IMR-90 (cell line): ENCODE results near the gene CRTC1. TPM values are rescaled to one million over a fixed set of nuclear protein-coding genes. Genes with fewer than 3 reads are reported as not detected.
A peak's percentile ranks its signal among the peaks of the same experiment; 100 is the strongest.

ENCODE experiments used
- ATAC-seq: fragments of 200-7000 bp; cut with Tn5 transposase; 2 replicates; pipeline ENCODE4 v1.9.1; 2020; ENCODE audit warnings: low read depth, mild to moderate bottlenecking, moderate library complexity
- BruUV-seq: library from RNA; stranded (reverse); fragments of 400-500 nt; replicated peaks from 2 replicates; lab custom pipeline; 2021; lab: Mats Ljungman, UMichigan
- CTCF ChIA-PET: fragments of 300-600 bp; formaldehyde crosslinking; extraction: SDS; loops from one replicate; lab custom pipeline; 2021; ENCODE audit warnings: antibody characterized with exemption; lab: Yijun Ruan, JAX
- POLR2A ChIA-PET: fragments of 300-600 bp; sonication (Branson Sonifier 250); formaldehyde crosslinking; loops from one replicate; lab custom pipeline; 2022; ENCODE audit warnings: antibody characterized with exemption; ENCODE audit not compliant: unreplicated experiment; lab: Charles Lee
- DNase-seq: peaks from one replicate; pipeline ENCODE4 v3.0.0; 2013
- H2AFZ ChIP-seq: replicated peaks from 2 replicates; pipeline ENCODE3; 2013; ENCODE audit warnings: low read length, mild to moderate bottlenecking; ENCODE audit not compliant: poor library complexity
- H2AK5ac ChIP-seq: 2 replicates; pipeline ENCODE4 v1.6.1; 2013; ENCODE audit warnings: low read depth, low read length, inconsistent platforms
- H2AK9ac ChIP-seq: replicated peaks from 2 replicates; pipeline ENCODE3; 2013; ENCODE audit warnings: mild to moderate bottlenecking, low read depth, low read length, moderate library complexity; ENCODE audit not compliant: poor library complexity
- H2BK120ac ChIP-seq: 2 replicates; pipeline ENCODE4 v1.6.1; 2013; ENCODE audit warnings: low read depth, low read length, inconsistent platforms
- H2BK15ac ChIP-seq: 3 replicates; pipeline ENCODE4 v1.6.1; 2013; ENCODE audit warnings: low read depth, low read length, inconsistent platforms
- H2BK20ac ChIP-seq: 2 replicates; pipeline ENCODE4 v1.6.1; 2013; ENCODE audit warnings: low read depth, mild to moderate bottlenecking, inconsistent platforms, low read length, moderate library complexity
- H2BK5ac ChIP-seq: 2 replicates; pipeline ENCODE4 v1.6.1; 2013; ENCODE audit warnings: mild to moderate bottlenecking, low read depth, low read length, inconsistent platforms; ENCODE audit not compliant: poor library complexity, severe bottlenecking
- H3K14ac ChIP-seq: replicated peaks from 2 replicates; pipeline ENCODE4 v1.6.1; 2013; ENCODE audit warnings: low read depth, low read length, inconsistent platforms
- H3K18ac ChIP-seq: 2 replicates; pipeline ENCODE4 v1.6.1; 2013; ENCODE audit warnings: low read depth, low read length, control low read depth
- H3K23ac ChIP-seq: 2 replicates; pipeline ENCODE4 v1.6.1; 2013; ENCODE audit warnings: low read depth, low read length, inconsistent platforms
- H3K27ac ChIP-seq: 2 replicates; pipeline ENCODE4 v1.5.1; 2013; ENCODE audit warnings: mild to moderate bottlenecking, control low read depth, low read length; ENCODE audit not compliant: insufficient read depth
- H3K27me3 ChIP-seq: 2 replicates; pipeline ENCODE4 v1.6.1; 2013; ENCODE audit warnings: low read length; ENCODE audit not compliant: control insufficient read depth, insufficient read depth
- H3K36me3 ChIP-seq: 2 replicates; pipeline ENCODE4 v1.6.1; 2013; ENCODE audit warnings: low read length, mixed read lengths; ENCODE audit not compliant: control insufficient read depth, insufficient read depth
- H3K4ac ChIP-seq: 2 replicates; pipeline ENCODE4 v1.6.1; 2013; ENCODE audit warnings: low read depth, low read length, inconsistent platforms
- H3K4me1 ChIP-seq: 2 replicates; pipeline ENCODE4 v1.6.1; 2013; ENCODE audit warnings: low read length, mixed read lengths; ENCODE audit not compliant: control insufficient read depth, insufficient read depth
- H3K4me2 ChIP-seq: 2 replicates; pipeline ENCODE4 v1.6.1; 2013; ENCODE audit warnings: low read depth, mild to moderate bottlenecking, control low read depth, low read length, moderate library complexity
- H3K4me3 ChIP-seq: 2 replicates; pipeline ENCODE4 v1.5.1; 2013; ENCODE audit warnings: low read depth, mild to moderate bottlenecking, control low read depth, low read length, moderate library complexity; ENCODE audit not compliant: insufficient read depth
- H3K56ac ChIP-seq: 2 replicates; pipeline ENCODE4 v1.6.1; 2013; ENCODE audit warnings: low read length, inconsistent platforms; ENCODE audit not compliant: insufficient read depth; ENCODE audit errors: extremely low read depth
- H3K79me1 ChIP-seq, 2 experiments: 2 replicates each; pipeline ENCODE4 v1.6.1; 2013; ENCODE audit warnings: low read length in 2 of 2, inconsistent platforms in 1 of 2, low read depth in 1 of 2
- H3K9ac ChIP-seq: 2 replicates; pipeline ENCODE4 v1.6.1; 2013; ENCODE audit warnings: low read depth, low read length, control low read depth
- H3K9me1 ChIP-seq: 2 replicates; pipeline ENCODE4 v1.6.1; 2013; ENCODE audit warnings: low read length, inconsistent platforms; ENCODE audit not compliant: insufficient read depth
- H3K9me3 ChIP-seq: 2 replicates; pipeline ENCODE4 v1.6.1; 2013; ENCODE audit warnings: low read length; ENCODE audit not compliant: control insufficient read depth, insufficient read depth
- H4K20me1 ChIP-seq: 2 replicates; pipeline ENCODE4 v1.6.1; 2013; ENCODE audit warnings: low read length, inconsistent platforms; ENCODE audit not compliant: insufficient read depth
- H4K5ac ChIP-seq: 2 replicates; pipeline ENCODE4 v1.6.1; 2013; ENCODE audit warnings: mild to moderate bottlenecking, low read depth, low read length, control low read depth
- H4K8ac ChIP-seq, 2 experiments: 2 replicates each; pipeline ENCODE4 v1.6.1; 2013; ENCODE audit warnings: low read depth in 2 of 2, low read length in 2 of 2, control low read depth in 1 of 2, inconsistent platforms in 1 of 2
- H4K91ac ChIP-seq: 2 replicates; pipeline ENCODE4 v1.6.1; 2013; ENCODE audit warnings: low read depth, low read length, inconsistent platforms; ENCODE audit not compliant: insufficient read depth
- BHLHE40 ChIP-seq: fragments of 150-350 bp; IDR thresholded peaks from 2 replicates; pipeline ENCODE4 v1.6.1; 2016; ENCODE audit warnings: mild to moderate bottlenecking, low read depth, low read length
- CEBPB ChIP-seq: IDR thresholded peaks from 2 replicates; pipeline ENCODE4 v1.6.1; 2012; ENCODE audit warnings: low read depth, low read length, improper control_type of control experiment
- CHD1 ChIP-seq: IDR thresholded peaks from 2 replicates; pipeline ENCODE4 v1.6.1; 2012; ENCODE audit warnings: low read depth, low read length, improper control_type of control experiment
- FOS ChIP-seq: fragments of 150-350 bp; IDR thresholded peaks from 2 replicates; pipeline ENCODE4 v1.6.1; 2016; ENCODE audit warnings: low read depth, low read length
- MAFK ChIP-seq: IDR thresholded peaks from 2 replicates; pipeline ENCODE4 v1.6.1; 2012; ENCODE audit warnings: low read depth, low read length, improper control_type of control experiment
- MAZ ChIP-seq: IDR thresholded peaks from 2 replicates; pipeline ENCODE4 v1.6.1; 2012; ENCODE audit warnings: low read depth, mild to moderate bottlenecking, low read length, improper control_type of control experiment, moderate library complexity, borderline replicate concordance
- MXI1 ChIP-seq: IDR thresholded peaks from 2 replicates; pipeline ENCODE4 v1.6.1; 2012; ENCODE audit warnings: low read depth, mild to moderate bottlenecking, low read length, moderate library complexity, borderline replicate concordance
- NFE2L2 ChIP-seq: fragments of 150-350 bp; IDR thresholded peaks from 2 replicates; pipeline ENCODE4 v1.6.1; 2016; ENCODE audit warnings: low read depth, mild to moderate bottlenecking, low read length
- POLR2A ChIP-seq: IDR thresholded peaks from 2 replicates; pipeline ENCODE4 v1.6.1; 2012; ENCODE audit warnings: mild to moderate bottlenecking, low read depth, low read length
- RAD21 ChIP-seq: IDR thresholded peaks from 2 replicates; pipeline ENCODE4 v1.6.1; 2012; ENCODE audit warnings: low read length, improper control_type of control experiment
- RCOR1 ChIP-seq: IDR thresholded peaks from 2 replicates; pipeline ENCODE4 v1.6.1; 2012; ENCODE audit warnings: mild to moderate bottlenecking, low read length, improper control_type of control experiment; ENCODE audit not compliant: insufficient replicate concordance
- RFX5 ChIP-seq: IDR thresholded peaks from 2 replicates; pipeline ENCODE4 v1.8.0; 2012; ENCODE audit warnings: low read depth, mild to moderate bottlenecking, low read length, moderate library complexity
- SMC3 ChIP-seq: fragments of 150-350 bp; IDR thresholded peaks from 2 replicates; pipeline ENCODE4 v1.6.1; 2016; ENCODE audit warnings: low read depth, mild to moderate bottlenecking, antibody characterized with exemption, low read length, moderate library complexity
- WGBS, 2 experiments: methylation state at CpG; one replicate each; pipeline versions ENCODE4 v1.1.5 to v1.1.7; 2013; ENCODE audit warnings: missing lambda C conversion rate in 2 of 2; ENCODE audit not compliant: insufficient read length in 1 of 2; ENCODE audit errors: extremely low coverage in 2 of 2; 5-methylcytosine and 5-hydroxymethylcytosine counted together
- dilution Hi-C: fragments of 300-500 bp; cut with HindIII; formaldehyde crosslinking; loops from one replicate; pipeline ENCODE4 v1.14.3; 2018; ENCODE audit warnings: low sequenced_read_pairs; ENCODE audit not compliant: unreplicated experiment
- in situ Hi-C: fragments of 300-500 bp; cut with MboI; formaldehyde crosslinking; loops from 3 replicates; pipeline ENCODE4 v1.14.3; 2019; ENCODE audit warnings: low sequenced_read_pairs, inconsistent platforms, mixed read lengths
- intact Hi-C: fragments of 100-400 bp; cut with micrococcal nuclease; formaldehyde crosslinking; loops from 2 replicates; pipeline ENCODE4 v1.10.0; 2022
- polyA plus RNA-seq, 3 experiments: library from polyadenylated mRNA; depleted of rRNA; stranded (reverse); fragments of >200 nt; gene quantifications; 2 replicates each; pipeline ENCODE4 v1.2.3, GENCODE V29; 2012; ENCODE audit warnings: low replicate concordance in 1 of 3
- total RNA-seq: library from RNA; depleted of rRNA; stranded (reverse); fragments of >200 nt; gene quantifications from 2 replicates; pipeline ENCODE4 v1.2.3, GENCODE V29; 2012
- TF ChIP-seq, protein P1 (sequence below): fragments of 150-350 bp; IDR thresholded peaks from 2 replicates; pipeline ENCODE4 v1.6.1; 2016; ENCODE audit warnings: low read depth, mild to moderate bottlenecking, low read length, moderate library complexity, borderline replicate concordance
- TF ChIP-seq, protein P2 (sequence below): fragments of 150-350 bp; IDR thresholded peaks from 2 replicates; pipeline ENCODE4 v1.6.1; 2017; ENCODE audit warnings: mild to moderate bottlenecking, antibody characterized with exemption, low read length, low read depth
- TF ChIP-seq, protein P3 (sequence below): conservative IDR thresholded peaks from 2 replicates; pipeline ENCODE4 v1.5.1; 2012; ENCODE audit warnings: mild to moderate bottlenecking, low read depth, low read length, improper control_type of control experiment

The CRTC1 gene
- total and polyA plus RNA-seq, 2 of the 4 experiments (the other 2 are of a cell fraction): 0.18 to 5.7 TPM

DNA sequence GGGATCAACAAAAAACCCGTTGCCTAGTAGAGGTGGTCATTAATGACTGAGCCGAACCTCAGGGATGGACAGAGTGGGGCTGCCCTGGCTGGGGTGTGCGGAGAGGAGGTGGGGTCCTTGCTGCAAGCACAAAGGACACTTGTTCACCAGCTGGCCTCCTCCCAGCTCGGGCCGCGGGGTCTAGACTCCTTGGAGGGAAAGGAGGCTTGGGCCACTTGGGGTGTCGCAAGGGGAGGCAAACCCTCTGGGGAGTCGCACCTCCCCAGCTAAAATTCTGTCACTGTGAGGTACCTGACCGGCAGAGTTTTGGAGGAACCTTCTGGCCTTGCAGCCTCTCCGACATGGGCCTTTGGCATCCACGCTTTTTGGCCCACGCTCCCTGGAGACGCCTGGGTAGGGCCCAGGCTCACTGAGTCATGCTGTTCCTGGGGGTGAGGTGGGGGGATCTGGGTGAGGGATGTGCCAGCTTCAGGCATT lies 38.4 kb upstream of the CRTC1 start:
- ChIA-PET CTCF (no interaction called here), POLR2A (no interaction called here)
- peaks cover 14 to 63% of the 10 kb centered on the region in 2 experiments for H3K79me1 ChIP-seq
- in situ Hi-C loops (no loop called here), intact Hi-C loops (no loop called here), dilution Hi-C loops (no loop called here)
- no peak for ATAC-seq
- no peak overlapping the region for H4K5ac ChIP-seq
- H2AK5ac ChIP-seq: no peak overlapping the region
- DNase-seq: no peak
- no CpG with 5 or more reads among the region's 13 CpGs for WGBS, 2 experiments
- no peaks in the 10 kb centered on the region for H3K36me3 ChIP-seq
- no TSS peak for BruUV-seq
- no peak overlapping the region for H2AK9ac ChIP-seq
- no peak overlapping the region for H2BK15ac ChIP-seq
- no peak overlapping the region for H3K23ac ChIP-seq
- no peak overlapping the region for H2BK20ac ChIP-seq
- no peak overlapping the region for H3K56ac ChIP-seq
- no peak for TF ChIP-seq MAFK
- TF ChIP-seq, protein P1, sequence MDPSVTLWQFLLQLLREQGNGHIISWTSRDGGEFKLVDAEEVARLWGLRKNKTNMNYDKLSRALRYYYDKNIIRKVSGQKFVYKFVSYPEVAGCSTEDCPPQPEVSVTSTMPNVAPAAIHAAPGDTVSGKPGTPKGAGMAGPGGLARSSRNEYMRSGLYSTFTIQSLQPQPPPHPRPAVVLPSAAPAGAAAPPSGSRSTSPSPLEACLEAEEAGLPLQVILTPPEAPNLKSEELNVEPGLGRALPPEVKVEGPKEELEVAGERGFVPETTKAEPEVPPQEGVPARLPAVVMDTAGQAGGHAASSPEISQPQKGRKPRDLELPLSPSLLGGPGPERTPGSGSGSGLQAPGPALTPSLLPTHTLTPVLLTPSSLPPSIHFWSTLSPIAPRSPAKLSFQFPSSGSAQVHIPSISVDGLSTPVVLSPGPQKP: no peak
- TF ChIP-seq, protein P2, sequence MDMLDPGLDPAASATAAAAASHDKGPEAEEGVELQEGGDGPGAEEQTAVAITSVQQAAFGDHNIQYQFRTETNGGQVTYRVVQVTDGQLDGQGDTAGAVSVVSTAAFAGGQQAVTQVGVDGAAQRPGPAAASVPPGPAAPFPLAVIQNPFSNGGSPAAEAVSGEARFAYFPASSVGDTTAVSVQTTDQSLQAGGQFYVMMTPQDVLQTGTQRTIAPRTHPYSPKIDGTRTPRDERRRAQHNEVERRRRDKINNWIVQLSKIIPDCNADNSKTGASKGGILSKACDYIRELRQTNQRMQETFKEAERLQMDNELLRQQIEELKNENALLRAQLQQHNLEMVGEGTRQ: no peak
- TF ChIP-seq, protein P3, sequence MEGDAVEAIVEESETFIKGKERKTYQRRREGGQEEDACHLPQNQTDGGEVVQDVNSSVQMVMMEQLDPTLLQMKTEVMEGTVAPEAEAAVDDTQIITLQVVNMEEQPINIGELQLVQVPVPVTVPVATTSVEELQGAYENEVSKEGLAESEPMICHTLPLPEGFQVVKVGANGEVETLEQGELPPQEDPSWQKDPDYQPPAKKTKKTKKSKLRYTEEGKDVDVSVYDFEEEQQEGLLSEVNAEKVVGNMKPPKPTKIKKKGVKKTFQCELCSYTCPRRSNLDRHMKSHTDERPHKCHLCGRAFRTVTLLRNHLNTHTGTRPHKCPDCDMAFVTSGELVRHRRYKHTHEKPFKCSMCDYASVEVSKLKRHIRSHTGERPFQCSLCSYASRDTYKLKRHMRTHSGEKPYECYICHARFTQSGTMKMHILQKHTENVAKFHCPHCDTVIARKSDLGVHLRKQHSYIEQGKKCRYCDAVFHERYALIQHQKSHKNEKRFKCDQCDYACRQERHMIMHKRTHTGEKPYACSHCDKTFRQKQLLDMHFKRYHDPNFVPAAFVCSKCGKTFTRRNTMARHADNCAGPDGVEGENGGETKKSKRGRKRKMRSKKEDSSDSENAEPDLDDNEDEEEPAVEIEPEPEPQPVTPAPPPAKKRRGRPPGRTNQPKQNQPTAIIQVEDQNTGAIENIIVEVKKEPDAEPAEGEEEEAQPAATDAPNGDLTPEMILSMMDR: no peak
- TF ChIP-seq CHD1: no peak
- no peak for TF ChIP-seq NFE2L2
- no peak for TF ChIP-seq RAD21
- TF ChIP-seq CEBPB: no peak
- TF ChIP-seq POLR2A: no peak
- TF ChIP-seq BHLHE40: no peak
- TF ChIP-seq RFX5: no peak
- no peak for TF ChIP-seq MAZ
- no peak for TF ChIP-seq FOS
- TF ChIP-seq MXI1: no peak
- no peak for TF ChIP-seq RCOR1
- TF ChIP-seq SMC3: no peak
- H3K9ac ChIP-seq: no peak overlapping the region
- no peak overlapping the region for H3K4me3 ChIP-seq
- no peak overlapping the region for H3K18ac ChIP-seq
- H2AFZ ChIP-seq: peak overlapping the region; percentile 43
- no peaks in the 10 kb centered on the region; the same call in 1 of the 2 replicates for H3K9me3 ChIP-seq
- no peaks in the 10 kb centered on the region for H3K27me3 ChIP-seq
- no peak overlapping the region for H2BK5ac ChIP-seq
- H3K9me1 ChIP-seq: peaks cover 14% of the 10 kb centered on the region
- no peak overlapping the region for H3K4me2 ChIP-seq
- no peak overlapping the region for H4K91ac ChIP-seq
- H4K8ac ChIP-seq: no peak overlapping the region
- H3K4ac ChIP-seq: no peak overlapping the region; the same call in 1 of the 2 replicates
- H3K4me1 ChIP-seq: peaks cover 17% of the 10 kb centered on the region
- peaks cover 27% of the 10 kb centered on the region for H4K20me1 ChIP-seq
- H3K27ac ChIP-seq: no peak overlapping the region
- H2BK120ac ChIP-seq: no peak overlapping the region
- no peak overlapping the region for H3K14ac ChIP-seq
